ENCODE results near the gene CXCL8.

CXCL8 gene

DNA sequence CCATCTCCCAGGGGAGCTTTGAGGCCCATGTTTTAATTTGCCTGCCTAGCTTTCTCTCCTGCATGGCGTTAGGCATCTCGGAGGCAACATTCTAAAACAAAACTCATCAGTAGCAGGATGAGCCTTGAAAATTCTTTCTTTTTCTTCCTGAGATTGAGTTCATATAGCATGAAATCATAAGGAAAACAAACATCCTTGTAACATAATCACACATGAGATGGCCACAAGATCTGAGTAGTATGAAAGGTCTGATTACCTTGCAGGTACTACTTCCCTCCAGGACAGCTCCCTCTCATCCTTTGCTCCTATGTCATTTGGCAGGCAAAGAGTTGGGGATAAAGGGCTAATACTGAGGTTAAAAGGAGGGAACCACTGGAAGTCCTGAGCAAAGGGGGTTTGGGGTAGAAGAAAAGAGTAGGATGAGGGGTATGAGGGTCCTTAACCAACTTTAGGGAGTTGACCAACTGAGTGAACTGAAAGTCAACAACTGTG lies 37.5 kb upstream of the CXCL8 start:
- H3K23ac ChIP-seq (ENCODE audit: low read depth, low read length, poor library complexity) = no peak overlapping the region
- H3K36me3 ChIP-seq (replicated peaks in 1 of 2; ENCODE audit: control insufficient read depth in 2 of 2, insufficient read depth in 2 of 2, low read length in 2 of 2) = no peaks in the 10 kb centered on the region
- no peak overlapping the region for H2BK15ac ChIP-seq (ENCODE audit: low read length)
- no peak overlapping the region for H2BK120ac ChIP-seq (ENCODE audit: low read depth, low read length)
- no peaks in the 10 kb centered on the region for H3K27me3 ChIP-seq (ENCODE audit: control insufficient read depth in 3 of 3, insufficient read depth in 3 of 3, low read depth in 1 of 3, low read length in 3 of 3)
- H3K4me1 ChIP-seq (ENCODE audit: control insufficient read depth in 2 of 2, insufficient read depth in 1 of 2, low read depth in 1 of 2, low read length in 2 of 2) = peaks cover 0 to 12% of the 10 kb centered on the region in 2 donors
- H2AK5ac ChIP-seq (ENCODE audit: low read depth, low read length) = no peak overlapping the region
- no peak overlapping the region for H2AFZ ChIP-seq (ENCODE audit: low read length)
- no peak overlapping the region for H3K9ac ChIP-seq (ENCODE audit: low read depth, low read length, poor library complexity)
- no peak overlapping the region for H3K4me3 ChIP-seq (ENCODE audit: low read length in 2 of 2)
- H3K4me2 ChIP-seq (ENCODE audit: insufficient read depth, low read length, poor library complexity, severe bottlenecking) = no peak overlapping the region
- no peaks in the 10 kb centered on the region for H3K79me1 ChIP-seq (ENCODE audit: low read depth, low read length)
- no peak overlapping the region for H3K18ac ChIP-seq (ENCODE audit: low read length)
- H4K91ac ChIP-seq (ENCODE audit: low read depth, low read length, poor library complexity) = no peak overlapping the region
- H4K8ac ChIP-seq (ENCODE audit: low read depth, low read length) = no peak overlapping the region
- H2BK5ac ChIP-seq (ENCODE audit: low read length) = no peak overlapping the region
- H3K4ac ChIP-seq (ENCODE audit: low read length) = no peak overlapping the region
- DNase-seq (ENCODE audit: low spot score) = no peak
- no CpG with 5 or more reads among the region's 2 CpGs for whole genome bisulfite sequencing, 2 donors (ENCODE audit: extremely low coverage in 2 of 2, insufficient read length in 2 of 2, insufficient replicate concordance in 1 of 2)
- no peak overlapping the region for H2BK12ac ChIP-seq (ENCODE audit: low read length)
- H3K9me3 ChIP-seq (replicated peaks in 1 of 2; ENCODE audit: control insufficient read depth in 2 of 2, insufficient read depth in 1 of 2, low read depth in 1 of 2, low read length in 2 of 2) = no peaks in the 10 kb centered on the region
- no peak overlapping the region for H3K27ac ChIP-seq (replicated peaks; ENCODE audit: low read length)
- no peak overlapping the region for H3K14ac ChIP-seq (ENCODE audit: low read length)

GRCh38 chr4:73703320-73703719 lies 37.0 kb upstream of the CXCL8 start:
- Histone ChIP-seq H3K36me3 (replicated peaks in 1 of 2; ENCODE audit: control insufficient read depth in 2 of 2, insufficient read depth in 2 of 2, low read length in 2 of 2) (no peaks in the 10 kb centered on the region), H2BK5ac (ENCODE audit: low read length) (no peak overlapping the region), H3K27me3 (ENCODE audit: control insufficient read depth in 3 of 3, insufficient read depth in 3 of 3, low read depth in 1 of 3, low read length in 3 of 3) (no peaks in the 10 kb centered on the region), H2BK12ac (ENCODE audit: low read length) (no peak overlapping the region), H3K23ac (ENCODE audit: low read depth, low read length, poor library complexity) (no peak overlapping the region), H3K4me1 (ENCODE audit: control insufficient read depth in 2 of 2, insufficient read depth in 1 of 2, low read depth in 1 of 2, low read length in 2 of 2) (peaks cover 0 to 11% of the 10 kb centered on the region in 2 donors), H2BK15ac (ENCODE audit: low read length) (no peak overlapping the region), H3K79me1 (ENCODE audit: low read depth, low read length) (no peaks in the 10 kb centered on the region), H3K14ac (ENCODE audit: low read length) (no peak overlapping the region), H3K4ac (ENCODE audit: low read length) (no peak overlapping the region), H4K91ac (ENCODE audit: low read depth, low read length, poor library complexity) (no peak overlapping the region), H2AK5ac (ENCODE audit: low read depth, low read length) (no peak overlapping the region), H2AFZ (ENCODE audit: low read length) (no peak overlapping the region), H3K4me2 (ENCODE audit: insufficient read depth, low read length, poor library complexity, severe bottlenecking) (no peak overlapping the region), H2BK120ac (ENCODE audit: low read depth, low read length) (no peak overlapping the region), H3K9ac (ENCODE audit: low read depth, low read length, poor library complexity) (no peak overlapping the region), H3K4me3 (ENCODE audit: low read length in 2 of 2) (no peak overlapping the region), H4K8ac (ENCODE audit: low read depth, low read length) (no peak overlapping the region), H3K27ac (replicated peaks; ENCODE audit: low read length) (no peak overlapping the region), H3K9me3 (replicated peaks in 1 of 2; ENCODE audit: control insufficient read depth in 2 of 2, insufficient read depth in 1 of 2, low read depth in 1 of 2, low read length in 2 of 2) (no peaks in the 10 kb centered on the region), H3K18ac (ENCODE audit: low read length) (no peak overlapping the region)
- WGBS, 2 donors (ENCODE audit: extremely low coverage in 2 of 2, insufficient read length in 2 of 2, insufficient replicate concordance in 1 of 2) = no CpG with 5 or more reads among the region's 1 CpG
- DNase-seq (ENCODE audit: low spot score) = no peak

GRCh38 chr4:73704314-73705055 lies 35.9 kb upstream of the CXCL8 start:
- Histone ChIP-seq H2AFZ (ENCODE audit: low read length) (peak overlapping the region; percentile 57), H4K91ac (ENCODE audit: low read depth, low read length, poor library complexity) (no peak overlapping the region), H4K8ac (ENCODE audit: low read depth, low read length) (no peak overlapping the region), H3K79me1 (ENCODE audit: low read depth, low read length) (no peaks in the 10 kb centered on the region), H3K18ac (ENCODE audit: low read length) (no peak overlapping the region), H2BK120ac (ENCODE audit: low read depth, low read length) (no peak overlapping the region), H2AK5ac (ENCODE audit: low read depth, low read length) (no peak overlapping the region), H2BK15ac (ENCODE audit: low read length) (no peak overlapping the region), H2BK5ac (ENCODE audit: low read length) (no peak overlapping the region), H3K4ac (ENCODE audit: low read length) (no peak overlapping the region), H3K4me1 (ENCODE audit: control insufficient read depth in 2 of 2, insufficient read depth in 1 of 2, low read depth in 1 of 2, low read length in 2 of 2) (peaks cover 0 to 10% of the 10 kb centered on the region in 2 donors), H2BK12ac (ENCODE audit: low read length) (no peak overlapping the region), H3K27ac (replicated peaks; ENCODE audit: low read length) (no peak overlapping the region), H3K14ac (ENCODE audit: low read length) (no peak overlapping the region), H3K4me2 (ENCODE audit: insufficient read depth, low read length, poor library complexity, severe bottlenecking) (peak overlapping the region; percentile 12), H3K4me3 (ENCODE audit: low read length in 2 of 2) (no peak overlapping the region), H3K23ac (ENCODE audit: low read depth, low read length, poor library complexity) (no peak overlapping the region), H3K9ac (ENCODE audit: low read depth, low read length, poor library complexity) (no peak overlapping the region), H3K27me3 (ENCODE audit: control insufficient read depth in 3 of 3, insufficient read depth in 3 of 3, low read depth in 1 of 3, low read length in 3 of 3) (no peaks in the 10 kb centered on the region), H3K9me3 (replicated peaks in 1 of 2; ENCODE audit: control insufficient read depth in 2 of 2, insufficient read depth in 1 of 2, low read depth in 1 of 2, low read length in 2 of 2) (no peaks in the 10 kb centered on the region), H3K36me3 (replicated peaks in 1 of 2; ENCODE audit: control insufficient read depth in 2 of 2, insufficient read depth in 2 of 2, low read length in 2 of 2) (no peaks in the 10 kb centered on the region)
- no CpG with 5 or more reads among the region's 9 CpGs for WGBS, 2 donors (ENCODE audit: extremely low coverage in 2 of 2, insufficient read length in 2 of 2, insufficient replicate concordance in 1 of 2)
- DNase-seq (ENCODE audit: low spot score) = no peak

- no peak overlapping the region for H2BK12ac ChIP-seq (ENCODE audit: low read length)
- no peaks in the 10 kb centered on the region for H3K27me3 ChIP-seq (ENCODE audit: control insufficient read depth in 3 of 3, insufficient read depth in 3 of 3, low read depth in 1 of 3, low read length in 3 of 3)
- no peaks in the 10 kb centered on the region for H3K79me1 ChIP-seq (ENCODE audit: low read depth, low read length)
- peaks cover 0 to 10% of the 10 kb centered on the region in 2 donors for H3K4me1 ChIP-seq (ENCODE audit: control insufficient read depth in 2 of 2, insufficient read depth in 1 of 2, low read depth in 1 of 2, low read length in 2 of 2)
- H3K36me3 ChIP-seq (replicated peaks in 1 of 2; ENCODE audit: control insufficient read depth in 2 of 2, insufficient read depth in 2 of 2, low read length in 2 of 2) = no peaks in the 10 kb centered on the region
- H3K4me2 ChIP-seq (ENCODE audit: insufficient read depth, low read length, poor library complexity, severe bottlenecking) = peak overlapping the region; percentile 12
- no peak overlapping the region for H4K8ac ChIP-seq (ENCODE audit: low read depth, low read length)
- H3K23ac ChIP-seq (ENCODE audit: low read depth, low read length, poor library complexity) = no peak overlapping the region
- H4K91ac ChIP-seq (ENCODE audit: low read depth, low read length, poor library complexity) = no peak overlapping the region
- no peak overlapping the region for H3K18ac ChIP-seq (ENCODE audit: low read length)
- no peaks in the 10 kb centered on the region for H3K9me3 ChIP-seq (replicated peaks in 1 of 2; ENCODE audit: control insufficient read depth in 2 of 2, insufficient read depth in 1 of 2, low read depth in 1 of 2, low read length in 2 of 2)
- no peak overlapping the region for H3K27ac ChIP-seq (replicated peaks; ENCODE audit: low read length)
- no peak overlapping the region for H2BK120ac ChIP-seq (ENCODE audit: low read depth, low read length)
- peak overlapping the region; percentile 57 for H2AFZ ChIP-seq (ENCODE audit: low read length)
- no peak for DNase-seq (ENCODE audit: low spot score)
- no CpG with 5 or more reads among the region's 1 CpG for WGBS, 2 donors (ENCODE audit: extremely low coverage in 2 of 2, insufficient read length in 2 of 2, insufficient replicate concordance in 1 of 2)
- H2AK5ac ChIP-seq (ENCODE audit: low read depth, low read length) = no peak overlapping the region
- H3K4ac ChIP-seq (ENCODE audit: low read length) = no peak overlapping the region
- no peak overlapping the region for H2BK5ac ChIP-seq (ENCODE audit: low read length)
- no peak overlapping the region for H3K9ac ChIP-seq (ENCODE audit: low read depth, low read length, poor library complexity)
- no peak overlapping the region for H3K14ac ChIP-seq (ENCODE audit: low read length)
- no peak overlapping the region for H2BK15ac ChIP-seq (ENCODE audit: low read length)
- no peak overlapping the region for H3K4me3 ChIP-seq (ENCODE audit: low read length in 2 of 2)
Observed at GRCh38 chr4:73705056-73705432, 35.3 kb upstream of the CXCL8 start.
